PFSK-1 (cell line): Measurements from ENCODE around the gene KLHDC2. TPM values are rescaled to one million over a fixed set of nuclear protein-coding genes. Genes with fewer than 3 reads are reported as not detected.
A peak's percentile ranks its signal among the peaks of the same experiment; 100 is the strongest.

Experiments used
- FOXP2 ChIP-seq: optimal IDR thresholded peaks from 2 replicates; pipeline ENCODE3; 2011; ENCODE audit warnings: borderline replicate concordance, control low read depth, inconsistent platforms; ENCODE audit not compliant: insufficient read depth; ENCODE audit errors: extremely low read length, extremely low read depth
- POLR2AphosphoS5 ChIP-seq: IDR thresholded peaks from 2 replicates; pipeline ENCODE4 v1.6.1; 2012; ENCODE audit warnings: low read depth, mild to moderate bottlenecking, control low read depth, low read length, moderate library complexity
- REST ChIP-seq, 2 experiments: IDR thresholded peaks; 2 replicates each; pipeline versions ENCODE4 v1.6.1 to v1.8.0; 2011 to 2012; ENCODE audit warnings: low read depth in 2 of 2, low read length in 2 of 2, control low read depth in 1 of 2, inconsistent platforms in 1 of 2, mild to moderate bottlenecking in 1 of 2, moderate library complexity in 1 of 2; ENCODE audit not compliant: insufficient read depth in 1 of 2
- SIN3A ChIP-seq: IDR thresholded peaks from 2 replicates; pipeline ENCODE4 v1.6.1; 2012; ENCODE audit warnings: mild to moderate bottlenecking, low read length, moderate library complexity, borderline replicate concordance; ENCODE audit not compliant: insufficient read depth
- TAF1 ChIP-seq: IDR thresholded peaks from 2 replicates; pipeline ENCODE4 v1.6.1; 2012; ENCODE audit warnings: low read length, control low read depth, borderline replicate concordance; ENCODE audit not compliant: insufficient read depth
- polyA plus RNA-seq: library from polyadenylated mRNA; unstranded; fragments of >200 nt; gene quantifications from one replicate; pipeline ENCODE4 v1.2.1, GENCODE V29; 2012; ENCODE audit warnings: low read depth, missing spikeins; ENCODE audit not compliant: insufficient read length

The KLHDC2 gene
- 14.6 TPM for polyA plus RNA-seq

GRCh38 chr14:49767571-49768300 lies at the start of gene KLHDC2:
Gene KLHDC2, plus strand, starts transcription at chr14:49768153. Its CDS starts 316 bp downstream, at chr14:49768469.
- TF ChIP-seq TAF1 (peak; percentile 15; the same call in 1 of the 2 replicates), FOXP2 (peak; percentile 100), POLR2AphosphoS5 (no peak), SIN3A (no peak), REST (IDR thresholded peaks at IDR 0.05; ENCODE audit: insufficient read depth in 1 of 2, low read depth in 2 of 2, low read length in 2 of 2) (no peak)

GRCh38 chr14:49720744-49721143 lies 47.2 kb upstream of the KLHDC2 start:
- TF ChIP-seq FOXP2: no peak
- TF ChIP-seq REST (IDR thresholded peaks at IDR 0.05; ENCODE audit: insufficient read depth in 1 of 2, low read depth in 2 of 2, low read length in 2 of 2): no peak
- TF ChIP-seq SIN3A: no peak
- no peak for TF ChIP-seq TAF1
- TF ChIP-seq POLR2AphosphoS5: no peak

GRCh38 chr14:49727171-49727570 lies 40.8 kb upstream of the KLHDC2 start:
- no peak for TF ChIP-seq TAF1
- TF ChIP-seq REST (IDR thresholded peaks at IDR 0.05; ENCODE audit: insufficient read depth in 1 of 2, low read depth in 2 of 2, low read length in 2 of 2): no peak
- no peak for TF ChIP-seq SIN3A
- no peak for TF ChIP-seq POLR2AphosphoS5
- no peak for TF ChIP-seq FOXP2

GRCh38 chr14:49732896-49733295 lies 35.1 kb upstream of the KLHDC2 start:
- TF ChIP-seq SIN3A (no peak), REST (IDR thresholded peaks at IDR 0.05; ENCODE audit: insufficient read depth in 1 of 2, low read depth in 2 of 2, low read length in 2 of 2) (no peak), TAF1 (no peak), POLR2AphosphoS5 (no peak), FOXP2 (no peak)
